Measurements from ENCODE around the gene ALS2.

- TF ChIP-seq CTCF (conservative IDR thresholded peaks at IDR 0.05 in 1 of 2, IDR thresholded peaks at IDR 0.05 in 1 of 2; ENCODE audit: extremely low read depth in 1 of 2, insufficient read depth in 1 of 2, low read depth in 1 of 2, low read length in 2 of 2) (no peak), EZH2 (IDR thresholded peaks at IDR 0.05; ENCODE audit: borderline replicate concordance, low read length) (no peak)
Observed at GRCh38 chr2:201784563-201784962, 3.8 kb upstream of the ALS2 start.
